ENCODE measurements around the gene TFF3.

Gene TFF3

DNA sequence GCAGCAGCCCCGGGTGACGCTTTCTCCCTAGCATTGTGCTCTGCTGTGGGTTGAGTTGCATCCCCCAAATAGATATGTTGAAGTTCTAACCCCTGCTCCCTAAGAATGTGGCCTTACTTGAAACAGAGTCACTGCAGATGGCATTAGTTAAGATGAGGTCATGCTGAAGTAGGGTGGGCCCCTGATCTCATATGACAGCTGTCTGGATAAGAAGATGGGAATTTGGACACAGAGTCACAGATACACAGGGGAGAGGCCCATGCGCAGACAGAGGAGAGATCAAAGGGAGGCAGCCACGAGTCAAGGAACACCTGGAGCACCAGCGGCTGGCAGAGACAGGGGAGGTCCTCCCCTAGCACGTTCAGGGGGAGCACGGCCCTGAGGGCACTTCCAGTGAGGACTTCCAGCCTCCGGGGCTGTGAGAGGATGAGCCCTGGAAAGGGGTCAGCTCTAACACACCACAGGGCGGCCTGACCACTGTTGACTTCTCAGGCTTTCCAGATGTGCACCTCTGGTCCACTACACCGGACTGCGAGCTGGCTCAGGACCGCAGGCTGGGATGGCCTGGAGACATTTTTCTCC, 49.9 kb downstream of the TFF3 start:
- Histone ChIP-seq H3K36me3 (ENCODE audit: control insufficient read depth in 2 of 2, insufficient read depth in 1 of 2, low read length in 2 of 2) (no peaks in the 10 kb centered on the region), H3K4me3 (ENCODE audit: low read depth, low read length) (no peak overlapping the region), H3K4me1 (ENCODE audit: control insufficient read depth, insufficient read depth, low read length) (no peaks in the 10 kb centered on the region), H3K27ac (ENCODE audit: extremely low read depth, low read depth, low read length) (no peak overlapping the region), H3K9me3 (ENCODE audit: control insufficient read depth, insufficient read depth, low read depth, low read length) (no peaks in the 10 kb centered on the region)
- ChIA-PET POLR2A (no interaction called here), CTCF (interaction anchor here (0.6 to 1.6 kb wide), 4 partner anchors 19 to 120 kb away, joined by 3 to 6 read pairs (median 4); no protein-coding TSS in a partner anchor)
- TF ChIP-seq KLF17 (tag by site-specific recombination; IDR thresholded peaks at IDR 0.05) (0 out of 2 replicates have a peak, but pooled peaks have one; percentile 19), ZNF26 (tag by site-specific recombination; IDR thresholded peaks at IDR 0.05) (no peak), KLF1 (tag by site-specific recombination; IDR thresholded peaks at IDR 0.05) (peak; percentile 56), ZNF223 (tag by site-specific recombination; IDR thresholded peaks at IDR 0.05) (no peak), KLF8 (tag by site-specific recombination; IDR thresholded peaks at IDR 0.05) (no peak), ZNF132 (tag by site-specific recombination; IDR thresholded peaks at IDR 0.05; ENCODE audit: borderline replicate concordance) (no peak), ZNF777 (tag by site-specific recombination; IDR thresholded peaks at IDR 0.05; ENCODE audit: borderline replicate concordance) (no peak), GLIS2 (tag by site-specific recombination; IDR thresholded peaks at IDR 0.05) (0 out of 2 replicates have a peak, but pooled peaks have one; percentile 17), BCL6B (tag by site-specific recombination; IDR thresholded peaks at IDR 0.05) (no peak), SCRT2 (tag by site-specific recombination; IDR thresholded peaks at IDR 0.05) (no peak), ZFP69B (tag by site-specific recombination; IDR thresholded peaks at IDR 0.05) (peak; percentile 76), HOXA7 (CRISPR knock-in tag; IDR thresholded peaks at IDR 0.05; ENCODE audit: borderline replicate concordance) (no peak), ZNF473 (tag by site-specific recombination; IDR thresholded peaks at IDR 0.05) (no peak), SCRT1 (tag by site-specific recombination; IDR thresholded peaks at IDR 0.05; ENCODE audit: borderline replicate concordance) (no peak)
- TF ChIP-seq, protein P1, sequence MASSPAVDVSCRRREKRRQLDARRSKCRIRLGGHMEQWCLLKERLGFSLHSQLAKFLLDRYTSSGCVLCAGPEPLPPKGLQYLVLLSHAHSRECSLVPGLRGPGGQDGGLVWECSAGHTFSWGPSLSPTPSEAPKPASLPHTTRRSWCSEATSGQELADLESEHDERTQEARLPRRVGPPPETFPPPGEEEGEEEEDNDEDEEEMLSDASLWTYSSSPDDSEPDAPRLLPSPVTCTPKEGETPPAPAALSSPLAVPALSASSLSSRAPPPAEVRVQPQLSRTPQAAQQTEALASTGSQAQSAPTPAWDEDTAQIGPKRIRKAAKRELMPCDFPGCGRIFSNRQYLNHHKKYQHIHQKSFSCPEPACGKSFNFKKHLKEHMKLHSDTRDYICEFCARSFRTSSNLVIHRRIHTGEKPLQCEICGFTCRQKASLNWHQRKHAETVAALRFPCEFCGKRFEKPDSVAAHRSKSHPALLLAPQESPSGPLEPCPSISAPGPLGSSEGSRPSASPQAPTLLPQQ (tag by site-specific recombination; IDR thresholded peaks at IDR 0.05) = peak; percentile 96
- TF ChIP-seq, protein P2, sequence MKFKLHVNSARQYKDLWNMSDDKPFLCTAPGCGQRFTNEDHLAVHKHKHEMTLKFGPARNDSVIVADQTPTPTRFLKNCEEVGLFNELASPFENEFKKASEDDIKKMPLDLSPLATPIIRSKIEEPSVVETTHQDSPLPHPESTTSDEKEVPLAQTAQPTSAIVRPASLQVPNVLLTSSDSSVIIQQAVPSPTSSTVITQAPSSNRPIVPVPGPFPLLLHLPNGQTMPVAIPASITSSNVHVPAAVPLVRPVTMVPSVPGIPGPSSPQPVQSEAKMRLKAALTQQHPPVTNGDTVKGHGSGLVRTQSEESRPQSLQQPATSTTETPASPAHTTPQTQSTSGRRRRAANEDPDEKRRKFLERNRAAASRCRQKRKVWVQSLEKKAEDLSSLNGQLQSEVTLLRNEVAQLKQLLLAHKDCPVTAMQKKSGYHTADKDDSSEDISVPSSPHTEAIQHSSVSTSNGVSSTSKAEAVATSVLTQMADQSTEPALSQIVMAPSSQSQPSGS (tag by site-specific recombination; IDR thresholded peaks at IDR 0.05; ENCODE audit: low read depth) = peak; percentile 42
